ENCODE measurements around the gene IL4R.

DNA sequence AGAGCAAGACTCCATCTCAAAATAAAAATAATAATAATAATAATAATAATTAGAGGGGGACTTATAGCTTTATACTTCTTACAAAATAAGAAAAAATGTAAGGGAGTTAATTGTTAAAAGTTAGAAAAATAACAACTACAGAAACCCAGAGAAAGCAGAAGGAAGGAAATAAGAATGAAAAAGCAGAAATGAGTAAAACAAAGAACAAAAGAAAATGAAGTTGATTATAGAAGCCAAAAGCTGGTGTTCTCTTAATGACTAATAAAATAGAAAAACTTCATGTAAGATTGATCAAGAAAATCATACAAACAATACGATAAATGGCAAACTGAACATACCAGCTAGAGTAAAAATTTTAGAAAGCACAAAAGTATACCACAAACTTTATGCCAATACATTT, 38.4 kb upstream of the IL4R start:
- TF ChIP-seq, protein P1, sequence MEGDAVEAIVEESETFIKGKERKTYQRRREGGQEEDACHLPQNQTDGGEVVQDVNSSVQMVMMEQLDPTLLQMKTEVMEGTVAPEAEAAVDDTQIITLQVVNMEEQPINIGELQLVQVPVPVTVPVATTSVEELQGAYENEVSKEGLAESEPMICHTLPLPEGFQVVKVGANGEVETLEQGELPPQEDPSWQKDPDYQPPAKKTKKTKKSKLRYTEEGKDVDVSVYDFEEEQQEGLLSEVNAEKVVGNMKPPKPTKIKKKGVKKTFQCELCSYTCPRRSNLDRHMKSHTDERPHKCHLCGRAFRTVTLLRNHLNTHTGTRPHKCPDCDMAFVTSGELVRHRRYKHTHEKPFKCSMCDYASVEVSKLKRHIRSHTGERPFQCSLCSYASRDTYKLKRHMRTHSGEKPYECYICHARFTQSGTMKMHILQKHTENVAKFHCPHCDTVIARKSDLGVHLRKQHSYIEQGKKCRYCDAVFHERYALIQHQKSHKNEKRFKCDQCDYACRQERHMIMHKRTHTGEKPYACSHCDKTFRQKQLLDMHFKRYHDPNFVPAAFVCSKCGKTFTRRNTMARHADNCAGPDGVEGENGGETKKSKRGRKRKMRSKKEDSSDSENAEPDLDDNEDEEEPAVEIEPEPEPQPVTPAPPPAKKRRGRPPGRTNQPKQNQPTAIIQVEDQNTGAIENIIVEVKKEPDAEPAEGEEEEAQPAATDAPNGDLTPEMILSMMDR (IDR thresholded peaks at IDR 0.05): no peak
- TF ChIP-seq POLR2A (IDR thresholded peaks at IDR 0.05) (no peak), POLR2AphosphoS5 (IDR thresholded peaks at IDR 0.05) (no peak)
